Measurements from ENCODE around the gene GRID1.
A peak's percentile ranks its signal among the peaks of the same experiment; 100 is the strongest.

GRID1 gene

GRCh38 chr10:86314616-86315548 is 51.7 kb downstream of the GRID1 start:
- DNase-seq (ENCODE audit: low read depth, low spot score) = no peak

GRCh38 chr10:86313621-86314041 is 53.0 kb downstream of the GRID1 start:
- no peak for DNase-seq (ENCODE audit: low read depth, low spot score)

GRCh38 chr10:86312701-86313270 is 53.8 kb downstream of the GRID1 start:
- DNase-seq (ENCODE audit: low read depth, low spot score) = no peak

GRCh38 chr10:86311906-86312305 is 54.7 kb downstream of the GRID1 start:
- DNase-seq (ENCODE audit: low read depth, low spot score) = no peak

GRCh38 chr10:86311190-86311589 is 55.4 kb downstream of the GRID1 start:
- DNase-seq (ENCODE audit: low read depth, low spot score) = no peak

- no peak for DNase-seq (ENCODE audit: low read depth, low spot score)
Observed at GRCh38 chr10:86310702-86311101, 55.9 kb downstream of the GRID1 start.

- DNase-seq (ENCODE audit: low read depth, low spot score) = no peak
Observed at GRCh38 chr10:86310291-86310690, 56.3 kb downstream of the GRID1 start.

GRCh38 chr10:86308056-86308455 is 58.5 kb downstream of the GRID1 start:
- no peak for DNase-seq (ENCODE audit: low read depth, low spot score)

- peak; percentile 52 for DNase-seq (ENCODE audit: low read depth, low spot score)
Observed at GRCh38 chr10:86306628-86307278, 59.8 kb downstream of the GRID1 start.

- no peak for DNase-seq (ENCODE audit: low read depth, low spot score)
Observed at GRCh38 chr10:86305521-86305920, 61.1 kb downstream of the GRID1 start.

- DNase-seq (ENCODE audit: low read depth, low spot score) = no peak
Observed at GRCh38 chr10:86304436-86304835, 62.2 kb downstream of the GRID1 start.

- no peak for DNase-seq (ENCODE audit: low read depth, low spot score)
Observed at GRCh38 chr10:86303626-86304025, 63.0 kb downstream of the GRID1 start.

- no peak for DNase-seq (ENCODE audit: low read depth, low spot score)
Observed at GRCh38 chr10:86301971-86302370, 64.6 kb downstream of the GRID1 start.

- DNase-seq (ENCODE audit: low read depth, low spot score) = no peak
Observed at GRCh38 chr10:86300931-86301830, 65.4 kb downstream of the GRID1 start.

- no peak for DNase-seq (ENCODE audit: low read depth, low spot score)
Observed at GRCh38 chr10:86300399-86300925, 66.1 kb downstream of the GRID1 start.

- DNase-seq (ENCODE audit: low read depth, low spot score) = no peak
Observed at GRCh38 chr10:86299562-86299961, 67.0 kb downstream of the GRID1 start.

- no peak for DNase-seq (ENCODE audit: low read depth, low spot score)
Observed at GRCh38 chr10:86298501-86299001, 68.0 kb downstream of the GRID1 start.

- DNase-seq (ENCODE audit: low read depth, low spot score) = no peak
Observed at GRCh38 chr10:86295791-86296190, 70.8 kb downstream of the GRID1 start.

GRCh38 chr10:86295351-86295750 is 71.2 kb downstream of the GRID1 start:
- DNase-seq (ENCODE audit: low read depth, low spot score) = no peak

- no peak for DNase-seq (ENCODE audit: low read depth, low spot score)
Observed at GRCh38 chr10:86294346-86295265, 72.0 kb downstream of the GRID1 start.

Data from astrocyte of the hippocampus (primary cell).